Measurements from ENCODE around the gene NFATC1.

NFATC1 gene

DNA sequence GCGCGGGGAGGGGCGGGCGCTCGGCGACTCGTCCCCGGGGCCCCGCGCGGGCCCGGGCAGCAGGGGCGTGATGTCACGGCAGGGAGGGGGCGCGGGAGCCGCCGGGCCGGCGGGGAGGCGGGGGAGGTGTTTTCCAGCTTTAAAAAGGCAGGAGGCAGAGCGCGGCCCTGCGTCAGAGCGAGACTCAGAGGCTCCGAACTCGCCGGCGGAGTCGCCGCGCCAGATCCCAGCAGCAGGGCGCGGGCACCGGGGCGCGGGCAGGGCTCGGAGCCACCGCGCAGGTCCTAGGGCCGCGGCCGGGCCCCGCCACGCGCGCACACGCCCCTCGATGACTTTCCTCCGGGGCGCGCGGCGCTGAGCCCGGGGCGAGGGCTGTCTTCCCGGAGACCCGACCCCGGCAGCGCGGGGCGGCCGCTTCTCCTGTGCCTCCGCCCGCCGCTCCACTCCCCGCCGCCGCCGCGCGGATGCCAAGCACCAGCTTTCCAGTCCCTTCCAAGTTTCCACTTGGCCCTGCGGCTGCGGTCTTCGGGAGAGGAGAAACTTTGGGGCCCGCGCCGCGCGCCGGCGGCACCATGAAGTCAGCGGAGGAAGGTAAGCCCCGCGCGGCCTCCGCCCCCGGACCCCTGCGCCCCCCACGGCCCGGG lies at the start of gene NFATC1:
NFATC1 (plus strand) TSS at position 170 of the 644 bp plus-strand sequence; CDS start at position 465, 295 bp downstream.
- peak; percentile 72 for DNase-seq (ENCODE audit: low read depth, low spot score)

DNA sequence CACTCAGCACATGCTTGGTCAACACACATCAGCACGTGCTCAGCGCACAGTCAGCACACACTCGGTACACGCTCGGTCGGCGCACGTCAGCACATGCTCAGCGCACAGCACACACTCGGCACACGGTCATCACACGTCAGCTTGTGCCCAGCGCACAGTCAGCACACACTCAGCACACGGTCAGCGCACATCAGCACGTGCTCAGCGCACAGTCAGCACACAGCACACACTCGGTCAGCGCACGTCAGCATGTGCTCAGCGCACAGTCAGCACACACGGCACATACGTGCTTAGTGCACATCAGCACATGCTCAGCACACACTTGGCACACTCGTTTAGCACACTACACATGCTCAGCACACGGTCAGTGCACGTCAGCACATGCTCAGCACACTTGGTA lies 49.7 kb upstream of the NFATC1 start:
- no peak for DNase-seq (ENCODE audit: low read depth, low spot score)

DNA sequence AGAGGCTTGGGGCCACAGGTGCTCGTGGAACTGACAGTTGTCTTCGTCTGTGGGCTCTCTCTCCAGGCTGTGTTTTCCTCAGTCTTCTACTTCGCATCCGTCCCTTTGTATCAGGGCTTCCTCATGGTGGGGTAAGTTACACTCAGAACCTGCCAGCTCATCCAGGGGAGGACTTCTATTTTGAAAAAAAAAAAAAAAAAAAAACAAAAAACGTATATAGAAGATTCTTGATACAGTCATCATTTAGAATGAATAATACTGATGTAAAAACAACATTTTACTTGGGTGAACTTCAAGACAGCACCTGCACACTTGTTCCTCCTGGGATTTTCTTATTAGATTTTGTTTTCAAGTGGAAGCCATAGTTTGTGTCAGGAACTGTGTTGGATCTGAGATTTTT lies 47.7 kb upstream of the NFATC1 start:
- DNase-seq (ENCODE audit: low read depth, low spot score) = no peak

DNA sequence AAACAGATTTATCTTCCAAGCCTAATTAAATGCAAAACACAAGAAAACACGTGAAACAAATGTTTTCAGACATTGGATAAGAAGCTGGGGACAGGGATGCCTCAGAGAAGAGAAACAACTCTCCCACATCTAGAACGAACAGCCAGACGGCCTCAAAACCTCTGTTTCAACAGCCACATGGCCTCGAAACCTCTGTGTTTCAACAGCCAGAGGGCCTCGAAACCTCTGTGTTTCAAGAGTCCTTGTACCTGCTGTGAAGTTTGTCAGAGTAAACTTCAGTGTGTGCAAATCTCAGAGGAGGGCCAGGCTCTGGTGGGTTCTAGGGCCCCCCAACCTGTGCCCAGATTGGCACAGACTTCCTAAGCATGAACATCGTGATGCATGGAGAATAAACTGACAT lies 43.3 kb upstream of the NFATC1 start:
- DNase-seq (ENCODE audit: low read depth, low spot score) = no peak

DNA sequence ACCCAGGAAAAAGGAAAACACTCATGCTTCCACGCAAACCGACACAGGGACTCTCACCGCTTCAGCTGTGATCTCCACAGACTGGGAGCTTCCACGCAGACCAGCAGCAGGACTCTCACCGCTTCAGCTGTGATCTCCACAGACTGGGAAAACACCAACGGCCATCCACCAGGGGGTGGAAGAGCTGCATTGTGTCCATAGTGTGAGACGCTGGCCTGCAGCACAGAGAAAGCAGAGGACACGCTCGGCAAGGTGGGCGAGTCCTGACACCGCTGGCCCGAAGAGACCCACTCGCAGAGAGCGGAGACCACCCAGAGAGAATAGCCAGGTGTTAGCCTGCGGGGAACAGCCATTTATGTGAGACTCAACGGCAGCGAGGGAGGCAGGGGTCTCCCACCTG lies 42.5 kb upstream of the NFATC1 start:
- DNase-seq (ENCODE audit: low read depth, low spot score) = no peak

DNA sequence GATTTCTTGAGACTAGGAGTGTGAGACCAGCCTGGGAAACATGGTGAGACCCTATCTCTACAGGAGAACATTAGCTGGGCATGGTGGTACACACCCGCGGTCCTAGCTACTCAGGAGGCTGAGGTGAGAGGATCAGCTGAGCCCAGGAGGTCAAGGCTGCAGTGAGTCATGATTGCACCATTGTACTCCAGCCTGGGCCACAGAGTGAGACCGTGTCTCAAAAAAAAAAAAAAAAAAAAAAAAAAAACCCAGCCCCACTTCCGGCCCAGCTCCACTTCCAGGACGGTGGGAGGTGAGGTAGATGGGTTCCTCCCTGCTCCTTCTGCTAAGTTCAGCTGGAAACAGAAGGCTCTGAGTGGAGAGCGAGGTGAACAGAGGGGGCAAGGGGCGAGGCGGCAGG lies 41.4 kb upstream of the NFATC1 start:
- no peak for DNase-seq (ENCODE audit: low read depth, low spot score)

DNA sequence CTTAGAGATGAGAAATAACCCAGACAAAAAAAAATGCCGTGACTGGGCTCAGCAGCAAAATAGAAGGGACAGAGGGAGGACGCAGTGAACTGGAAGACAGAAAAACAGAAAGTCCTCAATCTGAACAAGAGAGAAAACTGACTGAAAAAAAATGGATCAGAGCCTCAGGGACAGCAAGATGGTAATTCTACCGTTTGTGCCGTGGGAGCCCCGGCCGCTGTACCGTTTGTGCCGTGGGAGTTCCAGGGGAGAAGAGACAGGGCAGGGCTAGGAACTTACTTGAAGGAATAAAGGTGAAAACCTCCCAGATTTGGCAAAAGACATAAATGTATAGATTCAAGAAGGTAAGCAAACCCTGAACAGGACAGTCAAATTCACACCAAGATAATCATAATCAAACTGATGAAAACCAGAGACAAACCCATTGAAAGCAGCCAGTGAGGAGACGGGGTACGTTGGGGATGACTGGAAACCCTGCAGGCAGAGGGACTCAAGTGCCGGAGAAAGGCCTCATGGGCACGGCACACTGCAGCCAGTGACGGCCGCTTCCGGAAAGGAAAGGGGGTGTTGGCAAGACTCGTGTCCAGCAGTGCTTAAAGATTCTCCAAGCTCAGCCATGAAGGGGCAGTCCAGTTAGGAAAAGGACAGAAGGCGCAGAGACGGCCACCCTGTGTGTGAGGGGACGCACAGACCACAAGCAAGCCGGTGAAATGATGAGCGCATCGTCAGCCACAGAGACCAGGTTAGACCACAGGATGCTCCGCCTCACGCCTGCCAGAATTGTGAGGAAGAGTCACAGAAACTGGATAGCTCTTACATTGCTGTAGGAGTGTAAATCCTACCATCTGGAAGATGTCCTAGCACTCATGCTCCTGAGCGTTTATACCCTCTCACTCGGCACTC lies 40.0 kb upstream of the NFATC1 start:
- DNase-seq (ENCODE audit: low read depth, low spot score) = no peak

DNA sequence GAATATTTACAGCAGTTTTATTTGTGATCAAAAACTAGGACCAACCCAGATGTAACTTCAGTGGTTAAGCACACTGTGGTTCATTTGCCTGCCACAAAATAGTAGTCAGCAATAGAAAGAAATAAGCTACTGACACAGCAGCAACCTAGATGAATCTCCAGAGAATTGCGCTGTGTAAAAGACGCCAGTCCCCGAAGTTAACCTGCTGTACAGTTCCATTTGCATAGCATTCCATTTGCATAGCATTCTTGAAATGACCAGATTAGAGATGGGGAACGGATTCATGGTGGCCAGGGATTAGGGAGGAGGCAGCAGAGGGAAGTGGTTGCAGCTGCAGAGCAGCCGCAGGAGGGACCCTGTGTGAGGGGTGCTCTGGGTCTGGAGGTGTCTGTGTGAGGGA lies 39.3 kb upstream of the NFATC1 start:
- DNase-seq (ENCODE audit: low read depth, low spot score) = no peak

DNA sequence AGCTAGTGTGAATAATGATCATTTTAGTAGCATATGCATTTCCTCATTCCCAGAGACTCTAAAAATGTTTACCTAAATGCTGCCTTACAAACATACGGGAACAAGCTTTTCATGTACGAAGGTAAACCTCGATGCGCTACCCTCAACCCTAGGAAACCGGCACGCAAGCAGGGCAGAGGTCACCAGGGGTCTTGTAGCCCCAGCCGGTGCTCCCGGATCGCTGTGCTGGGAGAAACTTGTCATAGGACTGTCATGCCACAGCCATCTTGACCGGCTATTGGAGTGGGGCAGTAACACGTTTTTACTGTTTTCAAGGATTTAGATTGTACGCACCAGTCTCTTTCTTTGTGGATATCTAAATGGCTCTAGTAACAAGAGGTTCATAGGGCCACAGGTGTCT lies 34.8 kb upstream of the NFATC1 start:
- DNase-seq (ENCODE audit: low read depth, low spot score) = no peak

DNA sequence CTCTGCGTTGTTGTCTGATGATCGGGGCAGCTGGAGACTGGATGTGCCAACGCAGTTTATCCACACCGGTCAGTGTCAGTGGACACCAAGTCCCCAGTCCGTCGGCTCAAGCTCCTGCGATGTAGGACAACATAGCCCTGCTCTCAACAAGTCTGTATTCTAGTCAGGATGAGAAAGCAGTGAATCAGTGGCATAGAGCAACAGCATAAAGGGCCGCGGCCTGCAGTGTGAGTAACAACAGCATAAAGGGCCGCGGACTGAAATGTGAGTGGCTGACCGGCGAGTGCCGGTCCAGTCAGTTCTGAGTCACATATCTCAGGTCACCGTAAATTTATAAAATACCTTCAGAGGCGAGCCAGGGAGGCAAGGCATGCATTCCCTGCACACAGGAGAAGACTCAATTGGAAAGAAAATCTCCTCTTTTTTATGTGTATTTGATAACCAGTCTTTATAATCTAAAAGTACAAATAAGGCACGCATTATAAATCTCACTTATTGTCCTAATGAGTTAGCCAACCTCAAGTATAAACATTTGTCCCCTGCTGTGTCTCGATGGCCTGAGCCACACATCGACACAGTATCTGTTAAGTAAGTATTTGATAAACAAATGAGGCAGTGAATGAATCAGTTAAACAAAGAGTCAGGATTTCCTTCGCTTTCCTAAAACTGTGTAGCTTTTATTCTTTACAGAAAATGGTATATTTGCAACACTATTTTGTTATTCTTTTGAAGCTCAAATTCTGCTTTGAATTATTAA lies 33.8 kb upstream of the NFATC1 start:
- DNase-seq (ENCODE audit: low read depth, low spot score) = no peak

DNA sequence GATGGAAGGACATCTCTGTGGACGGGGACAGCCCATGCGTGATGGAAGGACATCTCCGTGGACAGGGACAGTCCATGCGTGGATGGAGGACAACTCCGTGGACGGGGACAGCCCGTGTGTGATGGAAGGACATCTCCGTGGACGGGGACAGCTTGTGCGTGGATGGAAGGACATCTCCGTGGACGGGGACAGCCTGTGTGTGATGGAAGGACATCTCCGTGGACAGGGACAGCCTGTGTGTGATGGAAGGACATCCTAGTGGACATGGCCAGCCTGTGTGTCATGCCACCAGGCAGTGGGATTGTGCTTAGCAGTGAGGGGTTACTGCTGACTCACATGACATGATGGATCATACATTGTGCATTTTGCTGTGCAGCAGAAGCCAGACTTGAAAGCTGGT lies 30.0 kb upstream of the NFATC1 start:
- no peak for DNase-seq (ENCODE audit: low read depth, low spot score)

DNA sequence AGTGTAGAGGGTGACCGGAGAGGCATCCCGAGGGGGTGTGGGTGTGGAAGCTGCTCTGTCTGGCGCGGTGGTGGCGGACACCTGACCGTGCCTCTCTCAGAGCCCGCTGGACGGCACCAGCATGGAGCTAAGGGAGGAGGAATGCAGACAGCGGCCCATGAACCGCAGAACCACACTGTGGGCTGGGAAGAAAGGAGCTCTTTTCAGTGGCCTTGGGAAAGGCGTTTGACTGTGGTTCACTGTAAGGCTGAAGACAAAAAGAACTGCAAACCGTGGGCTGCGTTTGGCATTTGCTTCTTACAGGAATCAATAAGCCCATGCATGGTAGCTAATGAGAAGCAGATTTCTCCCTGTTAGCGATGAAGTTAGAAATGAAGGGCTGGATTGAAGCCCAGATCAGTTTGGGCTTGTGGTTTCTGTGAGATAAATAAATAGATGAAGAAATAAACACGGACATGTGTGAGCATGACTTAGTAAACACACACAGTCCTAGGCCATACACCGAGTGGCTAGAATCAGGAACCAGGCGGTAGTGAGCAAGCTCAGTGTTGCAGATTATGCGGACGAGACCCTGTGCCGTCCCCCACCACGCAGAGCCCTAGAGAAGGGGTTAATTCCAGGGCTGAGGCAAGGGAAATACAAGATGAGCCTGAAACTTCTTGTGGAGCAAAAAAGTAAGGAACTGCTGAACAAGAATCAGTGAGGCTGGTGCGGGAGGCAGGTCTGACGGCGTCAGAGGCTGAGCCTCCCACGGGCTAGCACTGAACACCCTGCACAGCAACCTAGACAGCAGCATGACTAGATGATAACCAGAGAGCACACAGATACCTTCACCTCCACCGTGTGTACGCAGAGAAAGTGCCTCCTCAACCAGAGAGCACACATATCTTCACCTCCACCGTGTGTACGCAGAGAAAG lies 29.3 kb upstream of the NFATC1 start:
- no peak for DNase-seq (ENCODE audit: low read depth, low spot score)

DNA sequence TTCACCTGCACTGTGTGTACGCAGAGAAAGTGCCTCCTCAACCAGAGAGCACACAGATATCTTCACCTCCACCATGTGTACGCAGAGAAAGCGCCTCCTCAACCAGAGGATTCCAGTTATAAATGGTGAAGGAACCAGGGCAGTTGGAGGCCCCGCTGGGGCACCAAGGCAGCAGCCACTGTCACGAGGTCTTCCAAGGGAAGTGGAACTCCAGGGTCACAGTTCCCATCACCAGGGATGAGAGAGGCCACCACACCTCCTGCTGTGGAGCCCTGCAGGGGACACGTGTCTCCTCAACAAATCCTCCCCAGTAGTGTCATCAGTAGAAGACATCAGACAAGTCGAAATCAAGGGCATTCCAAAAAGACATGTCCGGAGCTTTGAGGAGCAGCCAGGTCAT lies 28.2 kb upstream of the NFATC1 start:
- no peak for DNase-seq (ENCODE audit: low read depth, low spot score)

DNA sequence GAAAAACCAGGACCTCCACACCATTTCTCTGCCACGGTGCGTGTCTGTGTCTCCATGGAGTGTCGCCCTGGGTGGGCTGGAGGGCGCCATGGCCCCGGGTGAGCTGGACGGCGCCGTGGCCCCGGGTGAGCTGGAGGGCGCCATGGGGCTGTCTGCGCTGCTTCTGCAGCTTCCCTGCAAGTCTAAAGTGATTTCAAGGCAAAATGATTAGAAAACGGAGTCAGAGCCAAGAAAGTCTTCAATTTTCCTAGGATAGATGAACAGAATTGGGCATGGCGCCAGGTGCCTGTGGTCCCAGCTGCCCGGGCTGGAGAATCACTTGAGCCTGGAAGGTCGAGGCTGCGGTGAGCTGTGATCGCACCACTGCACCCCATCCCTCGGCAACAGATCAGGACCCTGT lies 27.7 kb upstream of the NFATC1 start:
- DNase-seq (ENCODE audit: low read depth, low spot score) = no peak

DNA sequence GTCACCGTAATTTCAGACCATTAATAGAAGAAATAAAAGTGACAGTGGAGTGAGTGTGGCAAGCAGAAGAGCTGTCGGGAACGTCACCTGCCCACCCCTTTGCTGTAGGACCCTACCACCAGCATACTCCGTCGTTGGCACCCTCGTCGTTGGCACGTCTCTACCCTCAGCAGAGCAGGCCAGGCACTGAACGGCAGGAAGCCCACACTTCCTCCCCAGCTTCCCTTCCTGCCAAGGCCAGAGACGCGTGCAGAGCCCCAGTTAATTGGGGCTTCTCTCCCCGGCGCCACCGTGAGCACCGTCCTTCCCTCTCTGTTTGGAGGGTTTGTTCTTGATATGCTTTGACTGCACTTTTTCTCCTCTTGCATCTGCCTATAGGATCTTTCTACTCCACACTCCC lies 27.0 kb upstream of the NFATC1 start:
- no peak for DNase-seq (ENCODE audit: low read depth, low spot score)

DNA sequence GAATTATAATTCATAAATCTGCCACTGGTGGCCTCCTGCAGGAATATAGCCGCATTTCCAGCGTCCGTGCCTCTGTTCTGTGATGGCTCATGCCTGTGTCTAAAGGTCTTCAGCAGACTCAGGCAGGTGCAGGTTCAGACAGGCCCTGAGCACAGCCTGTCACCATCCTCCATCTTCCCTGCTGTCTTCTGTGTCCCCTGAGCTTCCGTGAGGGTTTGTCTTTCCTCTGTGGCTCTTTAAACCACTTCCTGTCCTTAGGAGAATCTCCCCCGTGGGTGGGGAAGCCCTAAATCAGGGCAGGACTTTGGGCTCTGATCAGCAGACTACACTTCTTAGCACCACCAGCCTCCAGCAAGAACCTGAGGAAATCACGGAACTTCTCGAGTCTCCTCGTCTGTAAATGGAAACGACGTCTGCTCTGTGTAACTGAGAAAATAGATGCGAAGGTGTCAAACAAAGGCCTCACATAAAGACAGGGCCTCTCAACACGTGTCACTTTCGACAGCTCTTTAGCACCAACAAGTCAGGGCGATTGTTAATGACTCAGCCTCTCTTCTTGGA lies 24.1 kb upstream of the NFATC1 start:
- no peak for DNase-seq (ENCODE audit: low read depth, low spot score)

DNA sequence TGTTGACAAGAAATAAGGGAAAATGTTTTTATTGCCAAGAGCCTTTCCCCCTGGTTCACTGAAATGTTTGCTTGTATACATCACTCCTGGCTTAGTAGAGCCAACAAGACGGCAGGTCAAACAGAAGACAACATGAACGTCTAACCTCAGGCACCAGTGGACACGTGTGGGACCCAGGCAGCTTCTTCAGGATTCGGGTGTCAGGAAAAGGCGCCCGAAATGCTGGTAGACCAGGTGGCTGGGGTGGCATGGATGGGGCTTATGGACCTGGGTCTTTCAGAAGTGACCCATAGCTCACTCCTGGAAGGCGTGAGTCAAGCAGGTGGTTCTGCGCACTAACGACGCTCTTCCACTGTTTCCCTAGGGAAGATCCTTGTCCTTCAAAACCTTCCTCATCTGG lies 23.3 kb upstream of the NFATC1 start:
- no peak for DNase-seq (ENCODE audit: low read depth, low spot score)

DNA sequence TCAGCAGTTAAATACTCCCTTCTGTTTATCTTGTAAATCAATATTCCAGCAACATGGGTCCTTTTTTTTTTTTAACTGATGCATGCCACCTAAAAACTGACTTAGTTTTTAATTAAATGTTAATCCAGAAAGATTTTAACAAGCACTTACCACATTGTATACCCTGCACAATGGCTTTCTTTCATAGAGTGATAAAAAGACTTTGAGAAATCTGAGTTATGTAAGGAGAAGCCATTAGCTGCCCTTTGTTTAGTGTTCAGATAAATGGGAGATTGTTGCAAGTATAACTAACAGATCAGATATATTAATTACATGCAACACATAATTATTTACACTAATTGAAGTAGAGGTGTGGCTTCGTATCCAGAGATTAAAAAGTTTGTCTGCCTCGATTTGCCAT lies 22.7 kb upstream of the NFATC1 start:
- no peak for DNase-seq (ENCODE audit: low read depth, low spot score)

DNA sequence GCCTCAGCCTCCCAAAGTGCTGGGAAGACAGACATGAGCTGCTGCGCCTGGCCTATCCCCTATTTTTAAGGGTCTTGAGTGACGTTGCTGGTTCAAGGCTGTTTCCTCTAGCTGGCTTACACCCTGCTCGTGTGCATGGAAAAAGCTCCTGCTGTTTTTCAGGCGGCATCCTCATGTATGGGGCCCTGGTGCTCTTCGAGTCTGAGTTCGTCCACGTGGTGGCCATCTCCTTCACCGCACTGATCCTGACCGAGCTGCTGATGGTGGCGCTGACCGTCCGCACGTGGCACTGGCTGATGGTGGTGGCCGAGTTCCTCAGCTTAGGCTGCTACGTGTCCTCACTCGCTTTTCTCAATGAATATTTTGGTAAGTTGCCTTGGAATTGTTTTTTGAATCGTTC lies 22.0 kb upstream of the NFATC1 start:
- no peak for DNase-seq (ENCODE audit: low read depth, low spot score)

DNA sequence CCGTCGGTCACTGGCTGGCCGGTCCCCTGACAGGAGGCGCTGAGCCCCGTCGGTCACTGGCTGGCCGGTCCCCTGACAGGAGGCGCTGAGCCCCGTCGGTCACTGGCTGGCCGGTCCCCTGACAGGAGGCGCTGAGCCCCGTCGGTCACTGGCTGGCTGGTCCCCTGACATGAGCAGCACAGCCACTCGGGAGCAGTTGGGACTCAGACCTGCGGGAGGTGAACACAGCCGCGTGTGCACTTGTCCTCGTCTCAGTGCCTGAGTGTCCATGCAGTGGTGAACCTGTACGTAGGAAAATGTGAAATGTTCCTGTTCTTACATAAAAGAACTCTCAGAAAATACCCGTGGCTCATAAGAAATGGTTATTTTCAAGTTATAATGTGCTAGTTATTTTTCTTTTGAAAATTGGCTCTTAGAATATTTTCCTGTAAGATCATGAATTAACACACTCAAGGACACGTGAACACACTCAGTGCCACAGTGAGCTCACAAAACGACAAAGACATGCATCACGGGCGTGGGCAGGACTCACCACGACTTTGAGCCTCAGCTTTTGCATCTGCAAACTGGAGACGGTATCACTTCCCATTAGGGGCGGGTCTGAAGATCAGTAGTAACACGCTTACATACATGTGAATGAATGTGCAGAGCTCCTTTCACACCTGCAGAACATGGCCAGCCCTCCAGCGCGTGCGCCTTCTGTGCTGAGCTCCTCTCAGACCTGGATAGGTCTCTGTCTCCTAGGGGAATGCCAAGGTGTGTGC lies 21.1 kb upstream of the NFATC1 start:
- no peak for DNase-seq (ENCODE audit: low read depth, low spot score)
